GM12878 (cell line): ENCODE data around the gene ADCY5. TPM values are rescaled to one million over a fixed set of nuclear protein-coding genes. Genes with fewer than 3 reads are reported as not detected.

Experiments
- ATAC-seq: fragments of 200-7000 bp; cut with Tn5 transposase; 3 replicates; pipeline ENCODE4 v1.9.1; 2020; ENCODE audit warnings: mild to moderate bottlenecking, moderate library complexity
- BruUV-seq: library from RNA; stranded (reverse); fragments of 400-500 nt; replicated peaks from 2 replicates; lab custom pipeline; 2021; lab: Mats Ljungman, UMichigan
- CTCF ChIA-PET: fragments of 300-600 bp; sonication (Branson Sonifier 250); formaldehyde crosslinking; extraction: SDS; loops from one replicate; lab custom pipeline; 2021; ENCODE audit warnings: inconsistent platforms; lab: Yijun Ruan, JAX
- POLR2A ChIA-PET: fragments of 350-600 bp; formaldehyde crosslinking; extraction: SDS; loops from one replicate; lab custom pipeline; 2021; ENCODE audit warnings: inconsistent platforms; lab: Charles Lee
- RAD21 ChIA-PET: fragments of 300-600 bp; sonication (Branson Sonifier 250); formaldehyde crosslinking; loops from one replicate; lab custom pipeline; 2023; ENCODE audit warnings: antibody characterized with exemption; ENCODE audit not compliant: unreplicated experiment; lab: Charles Lee
- SMC1A ChIA-PET: fragments of 300-600 bp; sonication (Branson Sonifier 250); formaldehyde crosslinking; loops from one replicate; lab custom pipeline; 2023; ENCODE audit not compliant: unreplicated experiment, uncharacterized antibody; lab: Charles Lee
- DNase-seq: peaks from one replicate; pipeline ENCODE4 v3.0.0-alpha.2; 2011; ENCODE audit warnings: low read depth, low spot score
- FAIRE-seq: peaks from 3 replicates; lab custom pipeline; 2011; peaks lifted over from hg19 to GRCh38; lab: Jason Lieb, UNC
- H2AFZ ChIP-seq: 2 replicates; pipeline ENCODE4 v1.6.0; 2011; ENCODE audit warnings: low read depth, low read length, control low read depth; ENCODE audit not compliant: control insufficient read depth
- H3K27ac ChIP-seq: 2 replicates; pipeline ENCODE4 v1.5.1; 2011; ENCODE audit warnings: control low read depth; ENCODE audit not compliant: control insufficient read depth, insufficient read depth
- H3K27me3 ChIP-seq, 2 experiments: replicated peaks in 1 of 2; 2 replicates each; pipeline versions ENCODE4 v1.6.0 to v1.6.1; 2011; ENCODE audit warnings: low read length in 1 of 2; ENCODE audit not compliant: control insufficient read depth in 2 of 2, insufficient read depth in 2 of 2
- H3K36me3 ChIP-seq, 2 experiments: 2 replicates each; pipeline ENCODE4 v1.5.1; 2011; ENCODE audit warnings: low read length in 1 of 2; ENCODE audit not compliant: control insufficient read depth in 2 of 2, insufficient read depth in 2 of 2
- H3K4me1 ChIP-seq: 2 replicates; pipeline ENCODE4 v1.6.1; 2011; ENCODE audit warnings: mild to moderate bottlenecking, low read length, moderate library complexity, mixed read lengths; ENCODE audit not compliant: control insufficient read depth, insufficient read depth
- H3K4me2 ChIP-seq: 2 replicates; pipeline ENCODE4 v1.6.0; 2011; ENCODE audit warnings: control low read depth; ENCODE audit not compliant: control insufficient read depth, insufficient read depth
- H3K4me3 ChIP-seq: fragments of 200-600 bp; sonication (generic); 2 replicates; pipeline ENCODE4 v1.5.1; 2016
- H3K79me2 ChIP-seq: 2 replicates; pipeline ENCODE4 v1.6.0; 2011; ENCODE audit warnings: low read length; ENCODE audit not compliant: control insufficient read depth, insufficient read depth
- H3K9ac ChIP-seq: 2 replicates; pipeline ENCODE4 v1.8.0; 2011; ENCODE audit warnings: low read length, control low read depth, mixed read lengths; ENCODE audit not compliant: control insufficient read depth, insufficient read depth
- H3K9me3 ChIP-seq: replicated peaks from 3 replicates; pipeline ENCODE4 v1.5.1; 2011; ENCODE audit warnings: mild to moderate bottlenecking, low read length; ENCODE audit not compliant: control insufficient read depth, insufficient read depth
- H4K20me1 ChIP-seq: 2 replicates; pipeline ENCODE4 v1.6.0; 2011; ENCODE audit not compliant: control insufficient read depth, insufficient read depth
- BHLHE40 ChIP-seq, 2 experiments: fragments of 450-650 bp in 1 of 2; IDR thresholded peaks; 2 replicates each; pipeline ENCODE4 v1.6.1; 2011 to 2017; ENCODE audit warnings: low read depth in 2 of 2, borderline replicate concordance in 1 of 2, improper control_type of control experiment in 1 of 2, low read length in 1 of 2, mild to moderate bottlenecking in 1 of 2
- HCFC1 ChIP-seq: fragments of 150-350 bp; IDR thresholded peaks from 2 replicates; pipeline ENCODE4 v1.6.1; 2014; ENCODE audit warnings: low read length
- KLF5 ChIP-seq: fragments of 450-650 bp; IDR thresholded peaks from 2 replicates; pipeline ENCODE4 v1.6.1; 2014; ENCODE audit warnings: mild to moderate bottlenecking; ENCODE audit not compliant: partially characterized antibody
- MAX ChIP-seq: IDR thresholded peaks from 2 replicates; pipeline ENCODE4 v1.6.1; 2012; ENCODE audit warnings: low read depth, low read length, improper control_type of control experiment
- MTA2 ChIP-seq: fragments of 450-650 bp; IDR thresholded peaks from 2 replicates; pipeline ENCODE4 v1.6.1; 2016; ENCODE audit warnings: low read depth, mild to moderate bottlenecking, moderate library complexity
- POU2F2 ChIP-seq: IDR thresholded peaks from 3 replicates; pipeline ENCODE4 v1.6.1; 2011; ENCODE audit warnings: low read depth, mild to moderate bottlenecking, low read length, borderline replicate concordance
- RAD51 ChIP-seq: fragments of 450-650 bp; IDR thresholded peaks from 2 replicates; pipeline ENCODE4 v1.6.1; 2016; ENCODE audit warnings: moderate library complexity, mild to moderate bottlenecking, inconsistent platforms
- SREBF2 ChIP-seq: IDR thresholded peaks from 2 replicates; pipeline ENCODE4 v1.6.1; 2012; ENCODE audit warnings: mild to moderate bottlenecking, low read length
- TAF1 ChIP-seq: IDR thresholded peaks from 2 replicates; pipeline ENCODE4 v1.6.1; 2011; ENCODE audit warnings: mild to moderate bottlenecking, low read depth, low read length, borderline replicate concordance
- ZNF207 ChIP-seq: fragments of 450-650 bp; IDR thresholded peaks from 2 replicates; pipeline ENCODE4 v1.6.1; 2014; ENCODE audit warnings: antibody characterized with exemption, mild to moderate bottlenecking, borderline replicate concordance
- WGBS: methylation state at CpG from one replicate; pipeline ENCODE4 v1.1.6; 2016; ENCODE audit warnings: low lambda C conversion rate; ENCODE audit not compliant: insufficient replicate concordance, insufficient coverage; ENCODE audit errors: missing lambda C conversion rate; 5-methylcytosine and 5-hydroxymethylcytosine counted together
- in situ Hi-C: fragments of 300-500 bp; cut with MboI; formaldehyde crosslinking; loops from 9 replicates; pipeline ENCODE4 v1.14.3; 2018; ENCODE audit warnings: mixed read lengths
- intact Hi-C: fragments of 100-400 bp; cut with micrococcal nuclease; formaldehyde crosslinking; loops from one replicate; pipeline ENCODE4 v1.14.2; 2022; ENCODE audit not compliant: unreplicated experiment
- polyA plus RNA-seq, 11 experiments: library from polyadenylated mRNA; depleted of rRNA in 4 of 11; unstranded in 6 of 11; stranded (reverse) in 5 of 11; fragments of >200 nt; fragmentation: Nextera tagmentation in 4 of 11; fragmentation: Illumina TruSeq in 1 of 11; extraction: Ambion mirVana in 4 of 11; extraction: Trizol in 1 of 11; gene quantifications; 1 replicate in 1 of 11; 2 replicates in 10 of 11; pipeline versions ENCODE4 v1.2.1 to v1.2.3, GENCODE V29; 2011 to 2016; ENCODE audit warnings: inconsistent platforms in 2 of 11, missing spikeins in 2 of 11, low read depth in 1 of 11
- total RNA-seq, 4 experiments: library from RNA; depleted of rRNA in 3 of 4; stranded (reverse); fragments of >200 nt in 3 of 4; fragmentation: Illumina TruSeq in 1 of 4; extraction: Trizol in 1 of 4; gene quantifications; 2 replicates each; pipeline versions ENCODE4 v1.2.1 to v1.2.3, GENCODE V29; 2013 to 2021
- TF ChIP-seq, protein P1 (sequence below): IDR thresholded peaks from 2 replicates; pipeline ENCODE4 v1.6.1; 2011; ENCODE audit warnings: low read depth, low read length, improper control_type of control experiment, borderline replicate concordance
- TF ChIP-seq, protein P2 (sequence below): fragments of 450-650 bp; IDR thresholded peaks from 2 replicates; pipeline ENCODE4 v1.6.1; 2017; ENCODE audit warnings: antibody characterized with exemption, mild to moderate bottlenecking, moderate library complexity

Gene ADCY5
- total and polyA plus RNA-seq, 10 of the 15 experiments (the other 5 are each of a cell fraction or from before 2014, with no cell fraction given), result under 0.01 to 0.24 (median 0.02) TPM; not detected in 4

DNA sequence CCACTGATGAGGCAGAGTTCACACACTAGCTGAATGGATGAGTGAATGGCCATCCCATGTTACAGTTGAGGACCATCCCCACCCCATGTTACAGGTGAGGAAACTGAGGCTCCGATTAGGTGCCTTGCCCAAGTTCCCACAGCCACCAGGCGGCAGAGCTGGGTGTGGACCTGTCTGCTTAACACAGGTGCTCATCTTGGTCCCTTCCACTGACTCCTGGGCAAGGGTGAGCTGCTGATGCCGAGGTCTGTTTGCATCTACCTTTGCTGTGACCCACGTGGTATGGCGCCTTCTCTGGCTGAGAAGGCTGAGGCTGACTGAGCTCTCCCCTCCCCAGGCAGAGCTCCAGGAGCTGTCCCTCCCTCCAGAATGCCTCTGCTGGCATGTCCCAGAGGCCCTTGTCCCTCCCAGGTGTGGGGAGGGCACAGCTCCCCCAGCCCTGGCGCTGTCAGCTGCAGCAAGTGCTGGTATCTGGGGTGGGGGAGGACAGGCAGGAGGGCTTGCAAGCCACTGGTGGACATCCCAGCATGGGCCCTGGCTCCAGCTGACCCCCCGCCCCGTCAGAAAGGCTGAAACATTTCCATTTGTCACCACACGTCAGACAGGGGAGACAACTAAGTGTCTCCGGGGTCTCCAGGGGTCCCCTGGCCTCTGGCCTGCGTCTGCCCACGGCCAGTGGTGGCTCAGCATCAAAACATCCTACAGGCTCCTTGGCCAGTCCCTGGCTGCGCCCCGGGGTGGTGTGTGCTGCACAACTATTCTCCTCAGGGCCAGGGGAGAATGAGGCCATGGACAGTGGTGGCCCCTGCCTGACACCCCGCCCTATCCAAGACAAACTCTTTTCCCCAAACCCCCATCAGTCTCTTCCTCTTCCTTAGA, 105.4 kb downstream of the ADCY5 start (continued):
- no peak for TF ChIP-seq MAX
- no peak for TF ChIP-seq KLF5
- no peak for TF ChIP-seq TAF1
- no peak for TF ChIP-seq HCFC1
- TF ChIP-seq MTA2, result no peak
- TF ChIP-seq, protein P1, sequence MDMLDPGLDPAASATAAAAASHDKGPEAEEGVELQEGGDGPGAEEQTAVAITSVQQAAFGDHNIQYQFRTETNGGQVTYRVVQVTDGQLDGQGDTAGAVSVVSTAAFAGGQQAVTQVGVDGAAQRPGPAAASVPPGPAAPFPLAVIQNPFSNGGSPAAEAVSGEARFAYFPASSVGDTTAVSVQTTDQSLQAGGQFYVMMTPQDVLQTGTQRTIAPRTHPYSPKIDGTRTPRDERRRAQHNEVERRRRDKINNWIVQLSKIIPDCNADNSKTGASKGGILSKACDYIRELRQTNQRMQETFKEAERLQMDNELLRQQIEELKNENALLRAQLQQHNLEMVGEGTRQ, result no peak
- TF ChIP-seq SREBF2, result no peak

GRCh38 chr3:123342631-123343080, 106.2 kb downstream of the ADCY5 start:
- TF ChIP-seq RAD51, result no peak
- TF ChIP-seq, protein P2, sequence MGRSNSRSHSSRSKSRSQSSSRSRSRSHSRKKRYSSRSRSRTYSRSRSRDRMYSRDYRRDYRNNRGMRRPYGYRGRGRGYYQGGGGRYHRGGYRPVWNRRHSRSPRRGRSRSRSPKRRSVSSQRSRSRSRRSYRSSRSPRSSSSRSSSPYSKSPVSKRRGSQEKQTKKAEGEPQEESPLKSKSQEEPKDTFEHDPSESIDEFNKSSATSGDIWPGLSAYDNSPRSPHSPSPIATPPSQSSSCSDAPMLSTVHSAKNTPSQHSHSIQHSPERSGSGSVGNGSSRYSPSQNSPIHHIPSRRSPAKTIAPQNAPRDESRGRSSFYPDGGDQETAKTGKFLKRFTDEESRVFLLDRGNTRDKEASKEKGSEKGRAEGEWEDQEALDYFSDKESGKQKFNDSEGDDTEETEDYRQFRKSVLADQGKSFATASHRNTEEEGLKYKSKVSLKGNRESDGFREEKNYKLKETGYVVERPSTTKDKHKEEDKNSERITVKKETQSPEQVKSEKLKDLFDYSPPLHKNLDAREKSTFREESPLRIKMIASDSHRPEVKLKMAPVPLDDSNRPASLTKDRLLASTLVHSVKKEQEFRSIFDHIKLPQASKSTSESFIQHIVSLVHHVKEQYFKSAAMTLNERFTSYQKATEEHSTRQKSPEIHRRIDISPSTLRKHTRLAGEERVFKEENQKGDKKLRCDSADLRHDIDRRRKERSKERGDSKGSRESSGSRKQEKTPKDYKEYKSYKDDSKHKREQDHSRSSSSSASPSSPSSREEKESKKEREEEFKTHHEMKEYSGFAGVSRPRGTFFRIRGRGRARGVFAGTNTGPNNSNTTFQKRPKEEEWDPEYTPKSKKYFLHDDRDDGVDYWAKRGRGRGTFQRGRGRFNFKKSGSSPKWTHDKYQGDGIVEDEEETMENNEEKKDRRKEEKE, result no peak
- no peak for TF ChIP-seq BHLHE40 (IDR thresholded peaks at IDR 0.05; ENCODE audit: borderline replicate concordance in 1 of 2, low read depth in 2 of 2, low read length in 1 of 2)
- no peak for TF ChIP-seq POU2F2
- no peak for TF ChIP-seq ZNF207
- H3K36me3 ChIP-seq, result no peaks in the 10 kb centered on the region
- H3K4me1 ChIP-seq, result no peaks in the 10 kb centered on the region
- H3K79me2 ChIP-seq, result no peaks in the 10 kb centered on the region
- no peak overlapping the region for H3K27ac ChIP-seq
- RAD21 ChIA-PET, result no interaction called here
- no peaks in the 10 kb centered on the region for H3K27me3 ChIP-seq
- H3K9me3 ChIP-seq, result no peaks in the 10 kb centered on the region
- POLR2A ChIA-PET, result no interaction called here
- H3K4me3 ChIP-seq, result no peak overlapping the region
- FAIRE-seq (no peak), DNase-seq (no peak), ATAC-seq (no peak)
- H3K4me2 ChIP-seq, result no peak overlapping the region
- H3K9ac ChIP-seq, result no peak overlapping the region
- no TSS peak for BruUV-seq
- SMC1A ChIA-PET, result interaction anchor here (0.5 to 1.0 kb wide), 2 partner anchors 11 to 16 kb away, joined by 3 read pairs; no protein-coding TSS in a partner anchor
- H2AFZ ChIP-seq, result no peak overlapping the region
- no peaks in the 10 kb centered on the region for H4K20me1 ChIP-seq
- intact Hi-C loops, result no loop called here
- 34% methylated on average over 8 of the region's 8 CpGs for WGBS
- CTCF ChIA-PET, result interaction anchor here (0.6 to 1.3 kb wide), 4 partner anchors 11 to 211 kb away, joined by 3 to 4 read pairs (median 4); no protein-coding TSS in a partner anchor
- in situ Hi-C loops, result no loop called here
